ENCODE results near the gene STPG4.
A peak's percentile ranks its signal among the peaks of the same experiment; 100 is the strongest.
"Not testable (repeated sequence)": the region's sequence is repeated elsewhere in the genome, so short reads cannot be mapped to it uniquely, and the experiment has no call there.

Gene STPG4

GRCh38 chr2:47155091-47155876, at the start of gene STPG4:
Gene STPG4 (minus strand): TSS chr2:47155308. CDS start chr2:47155251, 57 bp downstream.
- DNase-seq, result no peak

DNA sequence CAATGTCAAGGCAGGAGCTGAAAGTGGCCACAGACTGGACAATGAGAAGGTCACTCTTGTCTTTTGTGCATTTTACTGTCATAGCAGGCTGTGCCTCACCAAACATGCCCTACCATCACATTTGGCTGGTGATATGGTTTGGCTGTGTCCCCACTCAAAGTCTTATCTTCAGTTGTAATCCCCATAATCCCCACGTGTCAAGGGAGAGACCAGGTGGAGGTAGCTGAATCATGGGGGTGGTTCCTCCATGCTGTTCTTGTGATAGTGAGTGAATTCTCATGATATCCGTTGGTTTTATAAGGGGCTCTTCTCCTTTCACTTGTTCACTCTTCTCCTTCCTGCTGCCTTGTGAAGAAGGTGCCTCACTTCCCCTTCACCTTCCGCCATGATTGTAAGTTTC, 49.6 kb upstream of the STPG4 start:
- no peak for DNase-seq

- DNase-seq, result no peak
These were observed 48.9 kb upstream of the STPG4 start for GRCh38 chr2:47203995-47204394.

DNA sequence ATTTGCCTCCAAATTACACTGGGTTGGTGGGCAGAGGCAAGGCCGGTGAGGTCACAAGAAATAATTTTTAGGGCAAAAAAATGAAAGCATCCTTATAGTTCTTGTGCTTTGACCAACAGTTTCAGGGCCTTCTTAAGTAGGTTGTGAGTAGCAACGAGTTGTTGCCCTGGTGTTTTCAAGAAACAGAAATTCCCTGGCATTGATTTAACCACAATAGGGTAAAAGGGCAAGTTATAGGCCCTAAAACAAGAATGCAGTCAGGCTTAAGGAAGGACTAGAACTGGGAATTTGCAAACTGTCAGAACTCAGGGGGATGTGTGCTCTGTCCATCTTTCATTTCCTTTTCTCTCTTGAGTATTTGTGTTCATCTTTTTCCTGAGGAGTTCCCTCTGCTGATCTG, 46.1 kb upstream of the STPG4 start:
- no peak for DNase-seq

- no peak for DNase-seq
These were observed 43.9 kb upstream of the STPG4 start for GRCh38 chr2:47198985-47199451.

DNA sequence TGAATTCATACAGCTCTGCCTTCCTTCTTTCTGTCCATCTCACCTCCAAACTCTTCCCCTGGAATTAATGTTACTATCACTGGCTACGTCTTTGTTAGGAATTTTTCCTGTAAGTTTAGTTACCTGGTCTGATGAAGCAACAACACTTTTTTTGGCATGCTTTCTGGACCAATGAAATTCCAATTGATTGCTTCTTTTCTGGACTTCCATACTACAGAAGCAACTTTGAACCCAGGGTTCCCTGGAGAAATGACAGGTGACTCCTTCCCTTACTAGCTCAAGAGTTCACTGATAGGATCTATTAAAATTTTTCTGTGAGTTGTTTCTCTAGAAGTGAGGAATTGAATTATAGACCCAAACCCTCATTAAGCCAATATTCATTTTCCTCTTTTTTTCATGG, 41.4 kb upstream of the STPG4 start:
- no peak for DNase-seq

GRCh38 chr2:47196046-47196445, 40.9 kb upstream of the STPG4 start:
- DNase-seq, result no peak

DNA sequence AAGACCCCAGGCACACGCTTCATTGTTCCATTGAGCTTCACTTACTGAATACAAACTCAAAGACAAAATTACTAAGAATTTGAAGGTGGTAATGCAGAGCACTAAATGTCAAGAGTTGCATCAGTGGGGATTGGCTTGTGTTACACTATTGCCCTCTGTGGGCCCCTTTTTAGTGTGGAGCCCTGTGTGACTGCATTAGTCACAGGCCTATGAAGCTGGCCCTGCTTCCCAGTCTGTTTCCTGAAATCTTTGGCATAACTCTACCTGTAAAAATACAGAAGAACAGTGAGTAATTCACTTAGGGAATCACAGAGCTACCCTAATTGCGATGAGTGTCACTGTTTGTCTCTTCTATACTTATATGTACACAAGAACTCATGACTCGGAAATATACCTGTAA, 40.0 kb upstream of the STPG4 start:
- no peak for DNase-seq

GRCh38 chr2:47194410-47194809, 39.3 kb upstream of the STPG4 start:
- DNase-seq, result no peak

DNA sequence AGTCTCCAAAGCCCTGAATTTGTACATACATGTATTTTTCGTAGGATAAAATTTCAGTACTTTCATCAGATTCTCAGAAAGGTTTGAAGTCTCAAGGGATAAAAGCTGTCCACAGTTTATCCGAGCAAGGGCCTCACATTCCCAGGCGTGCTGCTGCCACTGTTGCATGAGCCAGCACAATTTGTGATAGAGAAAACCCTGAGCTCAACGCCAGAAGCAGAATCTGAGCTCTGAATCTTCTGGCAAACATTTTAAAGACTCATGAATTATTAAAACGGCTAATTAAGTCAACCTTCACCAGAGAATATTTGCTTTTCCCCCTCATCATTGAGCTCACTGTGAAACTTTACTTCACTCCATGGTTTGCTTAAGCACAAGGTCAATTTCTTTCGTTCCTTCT, 38.5 kb upstream of the STPG4 start:
- DNase-seq, result peak; percentile 14

- no peak for DNase-seq
These were observed 35.2 kb upstream of the STPG4 start for GRCh38 chr2:47190188-47190881.

DNA sequence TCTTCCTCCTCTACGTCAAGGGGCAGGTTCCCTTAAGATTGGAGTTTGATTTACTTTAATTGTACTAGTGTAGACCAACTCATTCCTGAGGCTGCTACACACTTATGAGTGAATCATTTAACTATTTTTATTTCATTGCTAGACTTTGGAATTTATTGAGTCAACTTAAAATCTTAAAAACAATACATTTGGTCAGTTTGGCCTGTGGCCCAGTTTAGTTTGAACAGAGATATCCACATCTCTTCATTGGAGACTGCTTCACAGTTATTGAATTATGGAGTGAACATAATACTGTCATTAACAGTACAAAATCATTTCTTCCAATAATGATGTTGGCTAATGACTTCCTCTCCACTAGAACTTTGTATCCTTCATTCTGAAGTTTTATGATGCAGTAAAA, 34.5 kb upstream of the STPG4 start:
- DNase-seq, result no peak

GRCh38 chr2:47187069-47187468, 32.0 kb upstream of the STPG4 start:
- DNase-seq, result no peak

GRCh38 chr2:47186351-47186750, 31.2 kb upstream of the STPG4 start:
- DNase-seq, result no peak

DNA sequence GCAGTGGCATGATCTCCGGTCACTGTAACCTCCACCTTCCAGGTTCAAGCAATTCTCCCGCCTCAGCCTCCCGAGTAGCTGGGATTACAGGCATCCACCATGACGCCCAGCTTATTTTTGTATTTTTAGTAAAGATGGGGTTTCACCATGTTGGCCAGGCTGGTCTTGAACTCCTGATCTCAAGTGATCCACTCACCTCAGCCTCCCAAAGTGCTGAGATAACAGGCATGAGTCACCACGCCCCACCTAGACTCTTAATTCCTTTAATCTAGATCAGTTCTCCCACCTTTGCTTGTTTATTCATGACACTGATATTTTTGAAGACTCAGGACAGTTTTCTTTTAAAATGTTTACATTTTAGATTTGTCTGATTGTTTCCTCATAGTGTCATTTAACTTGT, 30.0 kb upstream of the STPG4 start:
- not testable (repeated sequence) for DNase-seq

- no peak for DNase-seq
These were observed 26.1 kb upstream of the STPG4 start for GRCh38 chr2:47181176-47181575.

DNA sequence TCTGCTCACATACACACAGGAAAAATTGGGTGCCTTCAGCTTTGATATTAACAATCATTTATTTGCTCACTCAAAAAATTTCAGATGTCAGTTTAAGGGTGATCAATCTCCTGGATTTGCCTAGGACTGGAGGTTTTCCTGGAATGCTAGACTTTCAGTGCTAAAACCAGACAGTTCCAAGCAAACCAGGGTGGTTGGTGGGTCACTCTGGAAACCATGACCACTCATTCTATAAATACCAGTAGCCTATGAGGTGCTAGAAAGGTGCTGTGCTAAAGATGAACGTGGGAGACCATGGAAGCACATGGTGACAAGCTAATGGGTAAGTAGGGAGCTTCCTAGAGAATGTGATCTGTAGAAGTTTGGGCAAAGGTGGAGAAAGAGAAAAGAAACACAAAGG, 25.4 kb upstream of the STPG4 start:
- DNase-seq, result no peak

DNA sequence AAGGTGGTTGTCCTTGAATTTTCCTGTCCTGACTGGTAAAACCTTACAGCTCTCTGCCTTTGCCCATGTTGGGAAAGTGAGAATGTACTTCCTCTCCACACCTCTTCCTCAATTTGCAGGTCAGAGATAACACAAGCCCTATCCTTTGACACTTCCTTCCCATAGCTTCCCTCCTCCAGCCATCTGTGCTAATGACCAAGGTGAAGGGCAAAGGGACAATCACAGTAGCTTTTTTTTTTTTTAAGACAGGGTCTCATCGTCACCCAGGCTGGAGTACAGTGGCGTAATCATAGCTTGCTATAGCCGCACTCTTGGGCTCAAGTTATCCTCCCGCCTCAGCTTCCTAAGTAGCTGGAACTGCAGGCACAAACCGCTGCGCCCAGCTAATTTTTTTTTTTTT, 24.3 kb upstream of the STPG4 start:
- DNase-seq, result no peak

DNA sequence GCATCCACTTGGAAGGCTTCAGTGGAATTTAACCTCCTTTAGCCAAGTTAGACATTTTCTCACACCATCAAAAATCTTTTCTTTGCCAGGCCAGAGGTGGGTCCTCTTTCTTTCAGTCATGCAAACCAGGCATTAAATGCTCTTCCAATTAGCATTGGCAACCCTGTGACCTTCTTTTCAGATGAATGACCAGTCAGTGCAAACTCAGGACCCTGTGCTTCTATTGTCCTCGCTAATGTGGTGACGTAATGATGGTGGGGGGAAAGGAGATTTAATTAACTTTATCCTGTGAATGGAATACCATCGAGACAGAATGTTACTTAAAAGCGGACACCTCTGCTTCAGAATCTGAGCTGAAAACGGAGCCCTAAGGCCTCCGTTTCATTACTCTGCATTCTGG, 23.2 kb upstream of the STPG4 start:
- no peak for DNase-seq

- no peak for DNase-seq
These were observed 22.0 kb upstream of the STPG4 start for GRCh38 chr2:47177043-47177565.

DNA sequence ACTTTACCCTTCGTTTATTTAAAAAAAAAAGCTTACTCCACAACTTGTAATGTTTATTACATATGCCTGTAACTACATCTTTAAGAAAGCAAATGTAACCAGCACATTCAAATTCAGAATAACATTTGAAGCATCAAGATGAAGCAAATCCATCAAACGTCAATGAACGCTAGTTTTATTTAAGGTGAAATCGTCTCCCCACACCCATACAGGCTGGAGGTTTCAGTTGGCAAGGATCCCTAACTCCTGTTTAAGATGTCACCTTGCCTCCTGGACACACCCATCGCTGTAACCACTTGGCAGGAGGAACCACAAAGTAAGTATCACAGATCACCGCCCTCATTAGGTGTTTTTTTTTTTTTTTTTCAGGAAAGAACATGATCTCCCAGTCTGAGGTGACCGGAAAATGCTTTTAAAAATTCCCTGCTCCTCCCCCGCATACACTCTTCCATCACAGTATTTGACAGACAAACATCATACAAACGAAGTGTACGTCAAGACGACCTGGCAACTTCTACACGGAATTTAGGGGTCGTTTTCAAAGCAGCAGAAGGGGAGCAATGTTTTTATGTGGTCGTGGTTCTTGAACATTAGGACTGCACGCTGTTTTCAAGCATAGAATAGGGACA, 19.7 kb upstream of the STPG4 start:
- DNase-seq, result peak; percentile 68

DNA sequence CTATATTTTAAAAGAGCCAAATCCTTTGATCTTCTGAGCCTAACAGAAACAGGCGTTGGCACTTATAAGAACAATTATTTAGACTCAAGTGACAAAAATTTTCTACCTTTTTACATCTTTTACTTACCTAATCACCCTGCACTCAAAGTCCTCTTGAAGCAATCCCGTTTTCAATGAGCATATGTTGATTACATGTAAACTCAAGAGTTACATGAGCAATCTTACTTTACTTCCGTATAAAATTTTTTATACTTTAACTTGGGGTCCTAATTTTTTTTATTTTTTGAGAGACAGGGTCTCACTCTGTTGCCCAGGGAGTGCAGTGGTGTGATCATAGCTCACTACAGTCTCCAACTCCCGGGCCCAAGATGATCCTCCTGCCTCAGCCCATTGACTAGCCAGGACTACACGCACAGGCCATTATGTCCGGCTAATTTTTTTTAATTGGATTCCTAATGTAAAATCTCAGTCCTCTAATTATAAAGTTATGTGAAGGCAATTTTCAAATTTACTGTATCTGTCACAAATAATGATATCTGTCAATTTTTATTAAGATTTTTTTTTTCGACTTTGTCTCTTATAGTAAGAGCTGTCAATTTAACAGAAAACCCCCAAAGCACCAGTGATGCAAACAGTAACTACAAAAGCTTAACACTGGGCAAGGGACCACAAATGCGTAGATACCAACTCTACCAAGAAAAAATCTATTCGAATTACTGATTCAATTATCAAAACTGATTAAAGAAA, 19.1 kb upstream of the STPG4 start:
- DNase-seq, result no peak
